B cell (primary cell): ENCODE measurements around the gene BRSK1. TPM values are rescaled to one million over a fixed set of nuclear protein-coding genes. Genes with fewer than 3 reads are reported as not detected.

Source experiments
- ATAC-seq: fragments of 200-7000 bp; cut with Tn5 transposase; one replicate; pipeline ENCODE4 v1.10.0; 2021; ENCODE audit warnings: low read depth, mild to moderate bottlenecking, moderate number of reproducible peaks, moderate library complexity
- CTCF ChIA-PET: fragments of 350-600 bp; sonication (Branson Sonifier 250); formaldehyde crosslinking; loops from one replicate; lab custom pipeline; 2021; ENCODE audit warnings: antibody characterized with exemption, inconsistent platforms; lab: Charles Lee
- POLR2A ChIA-PET: fragments of 350-600 bp; sonication (Branson Sonifier 250); formaldehyde crosslinking; loops from one replicate; lab custom pipeline; 2021; ENCODE audit warnings: antibody characterized with exemption; lab: Charles Lee
- DNase-seq: peaks from one replicate; pipeline ENCODE4 v3.0.0; 2013
- H2AFZ ChIP-seq: 2 replicates; pipeline ENCODE4 v1.6.1; 2012; ENCODE audit warnings: mild to moderate bottlenecking, low read depth, low read length; ENCODE audit not compliant: insufficient read depth, poor library complexity, severe bottlenecking
- H3K27ac ChIP-seq, 2 donors: 1 replicate in 1 of 2; 2 replicates in 1 of 2; pipeline ENCODE4 v1.5.1; 2012 to 2013; ENCODE audit warnings: low read length in 2 of 2, mild to moderate bottlenecking in 2 of 2, moderate library complexity in 1 of 2
- H3K27me3 ChIP-seq, 4 experiments: fragments of 200-600 bp in 1 of 4; sonication (generic) in 1 of 4; replicated peaks in 1 of 4; 1 replicate in 2 of 4; 2 replicates in 2 of 4; pipeline versions ENCODE4 v1.6.1 to v1.7.0; 2013 to 2016; ENCODE audit warnings: low read length in 3 of 4, mild to moderate bottlenecking in 2 of 4, mixed read lengths in 1 of 4, moderate library complexity in 1 of 4; ENCODE audit not compliant: insufficient read depth in 4 of 4, control insufficient read depth in 3 of 4; ENCODE audit errors: control extremely low read depth in 1 of 4
- H3K36me3 ChIP-seq, 2 experiments: replicated peaks in 1 of 2; 1 replicate in 1 of 2; 2 replicates in 1 of 2; pipeline versions ENCODE4 v1.6.1 to v1.7.1; 2013; ENCODE audit warnings: low read length in 1 of 2; ENCODE audit not compliant: insufficient read depth in 2 of 2, control insufficient read depth in 1 of 2; ENCODE audit errors: control extremely low read depth in 1 of 2, extremely low read depth in 1 of 2
- H3K4me1 ChIP-seq, 2 donors: fragments of 200-600 bp in 1 of 2; sonication (generic) in 1 of 2; 1 replicate in 1 of 2; 2 replicates in 1 of 2; pipeline versions ENCODE4 v1.5.1 to v1.6.1; 2013 to 2017; ENCODE audit warnings: low read length in 2 of 2; ENCODE audit not compliant: control insufficient read depth in 2 of 2, insufficient read depth in 2 of 2
- H3K4me2 ChIP-seq: replicated peaks from 2 replicates; pipeline ENCODE3; 2012; ENCODE audit warnings: mild to moderate bottlenecking, low read depth, low read length; ENCODE audit not compliant: poor library complexity, severe bottlenecking
- H3K4me3 ChIP-seq, 5 experiments: fragments of 200-600 bp in 1 of 5; sonication (generic) in 1 of 5; 1 replicate in 3 of 5; 2 replicates in 2 of 5; pipeline versions ENCODE4 v1.5.1 to v1.7.0; 2011 to 2016; ENCODE audit warnings: low read length in 4 of 5, mild to moderate bottlenecking in 4 of 5, low read depth in 2 of 5, control low read depth in 1 of 5, moderate library complexity in 1 of 5; ENCODE audit not compliant: insufficient read depth in 1 of 5; ENCODE audit errors: control extremely low read depth in 1 of 5, extremely low read depth in 1 of 5
- H3K79me2 ChIP-seq: fragments of 200-600 bp; sonication (generic); one replicate; pipeline ENCODE4 v1.6.0; 2016; ENCODE audit warnings: low read length; ENCODE audit not compliant: control insufficient read depth, insufficient read depth
- H3K9ac ChIP-seq: fragments of 200-600 bp; sonication (generic); 2 replicates; pipeline ENCODE4 v1.6.1; 2017; ENCODE audit warnings: mild to moderate bottlenecking, low read length, moderate library complexity
- H3K9me3 ChIP-seq, 3 donors: one replicate each; pipeline versions ENCODE4 v1.6.1 to v1.7.1; 2013; ENCODE audit warnings: low read length in 2 of 3; ENCODE audit not compliant: control insufficient read depth in 2 of 3, insufficient read depth in 1 of 3; ENCODE audit errors: control extremely low read depth in 1 of 3
- H4K20me1 ChIP-seq: 2 replicates; pipeline ENCODE4 v1.6.0; 2012; ENCODE audit warnings: mild to moderate bottlenecking, low read length; ENCODE audit not compliant: insufficient read depth, control insufficient read depth, poor library complexity, severe bottlenecking
- H3K27ac Mint-ChIP-seq: one replicate; pipeline ENCODE4 v1.8.0; 2021; ENCODE audit warnings: mixed read lengths
- H3K27me3 Mint-ChIP-seq: one replicate; pipeline ENCODE4 v1.8.0; 2021; ENCODE audit warnings: mixed read lengths
- H3K4me1 Mint-ChIP-seq: one replicate; pipeline ENCODE4 v1.8.0; 2021; ENCODE audit warnings: mixed read lengths
- H3K4me3 Mint-ChIP-seq: one replicate; pipeline ENCODE4 v1.8.0; 2021; ENCODE audit warnings: mixed read lengths
- H3K9me3 Mint-ChIP-seq: one replicate; pipeline ENCODE4 v1.8.0; 2022; ENCODE audit warnings: mixed read lengths; ENCODE audit not compliant: insufficient read depth
- EZH2 ChIP-seq: IDR thresholded peaks from 2 replicates; pipeline ENCODE4 v1.6.1; 2012; ENCODE audit warnings: borderline replicate concordance, low read depth, mild to moderate bottlenecking, moderate library complexity, low read length; ENCODE audit not compliant: insufficient read depth, poor library complexity, severe bottlenecking
- WGBS: methylation state at CpG from one replicate; pipeline ENCODE4 v1.1.5; 2013; ENCODE audit warnings: missing lambda C conversion rate; ENCODE audit not compliant: insufficient coverage; 5-methylcytosine and 5-hydroxymethylcytosine counted together
- intact Hi-C: fragments of 100-400 bp; cut with micrococcal nuclease; formaldehyde crosslinking; loops from one replicate; pipeline ENCODE4 v1.10.0; 2022
- polyA plus RNA-seq: library from polyadenylated mRNA; depleted of rRNA; stranded (reverse); fragments of >200 nt; gene quantifications from 2 replicates; pipeline ENCODE4 v1.2.3, GENCODE V29; 2012
- total RNA-seq, 2 donors: library from RNA; stranded (reverse); fragments of 120-200 nt in 1 of 2; gene quantifications; 1 replicate in 1 of 2; 2 replicates in 1 of 2; pipeline versions ENCODE4 v1.2.3 to v1.2.4, GENCODE V29; 2013 to 2022
- TF ChIP-seq, protein P1 (sequence below): fragments of 200-600 bp; IDR thresholded peaks from one replicate; pipeline ENCODE4 v1.8.0; 2022; ENCODE audit warnings: antibody characterized with exemption, mild to moderate bottlenecking

Gene BRSK1
- total and polyA plus RNA-seq, 2 donors (not counting 1 experiment from before 2014, with no cell fraction given): 0.94 to 1.4 TPM

DNA sequence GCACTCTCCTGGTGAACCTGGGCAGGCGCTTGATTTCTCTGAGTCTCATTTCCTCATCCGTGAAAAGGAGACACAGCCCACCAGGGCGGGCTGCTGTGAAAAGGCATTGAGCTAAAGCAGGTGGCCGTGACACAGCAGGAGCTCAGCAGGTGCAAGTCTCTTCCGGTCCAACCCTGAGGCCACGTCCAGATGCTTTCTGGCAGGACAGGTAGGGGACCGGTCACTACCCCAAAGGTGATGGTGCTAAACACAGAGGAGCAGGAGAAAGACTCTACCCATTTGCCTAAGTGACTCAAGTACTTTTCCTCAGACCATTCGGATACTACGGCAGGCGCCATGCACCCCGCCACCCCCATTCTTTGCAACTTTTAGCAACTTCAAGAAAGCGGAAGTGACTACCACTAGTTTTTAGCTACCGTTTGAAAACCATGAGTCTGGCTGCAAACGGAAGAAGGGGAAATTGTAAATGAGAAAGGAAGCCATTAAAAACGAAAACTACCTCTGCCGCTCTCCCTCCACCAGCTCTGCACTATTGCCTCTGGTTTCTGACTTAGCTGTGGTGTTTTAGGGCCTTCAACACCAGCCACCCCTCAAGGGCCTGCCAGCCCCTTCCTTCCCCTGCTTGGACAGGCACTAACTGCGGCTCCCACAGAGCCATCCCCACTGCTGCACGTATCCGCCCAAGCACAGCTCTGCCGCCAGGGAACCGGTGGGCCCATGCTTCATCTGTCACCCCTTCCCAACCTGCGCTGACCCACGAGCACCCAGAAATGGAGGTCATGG lies 29.8 kb upstream of the BRSK1 start:
- peak overlapping the region; percentile 99 for H3K27ac Mint-ChIP-seq
- Histone ChIP-seq H3K79me2 (peaks cover 89% of the 10 kb centered on the region), H3K4me1 (peaks cover 75 to 88% of the 10 kb centered on the region in 2 donors), H4K20me1 (peaks cover 80% of the 10 kb centered on the region), H3K36me3 (peaks cover 0 to 11% of the 10 kb centered on the region in 2 experiments), H3K4me3 (peak overlapping the region; percentile 45 to 89 (median 76)), H3K9me3 (no peaks in the 10 kb centered on the region), H3K9ac (peak overlapping the region; percentile 88), H3K27ac (peak overlapping the region; percentile 87 to 94), H2AFZ (peak overlapping the region; percentile 45), H3K4me2 (peak overlapping the region; percentile 97), H3K27me3 (no peaks in the 10 kb centered on the region)
- H3K9me3 Mint-ChIP-seq: no peaks in the 10 kb centered on the region
- ChIA-PET CTCF (interaction anchor here (0.9 to 5.9 kb wide), 14 partner anchors 9 to 400 kb away, joined by 3 to 56 read pairs (median 5); partner anchors contain the start of genes BRSK1, HSPBP1, KMT5C and TMEM238), POLR2A (interaction anchor here (0.6 to 5.2 kb wide), 18 partner anchors 10 to 1138 kb away, joined by 3 to 44 read pairs (median 4); partner anchors contain the start of genes FIZ1, HSPBP1, KMT5C and MBOAT7)
- TF ChIP-seq EZH2: no peak
- TF ChIP-seq, protein P1, sequence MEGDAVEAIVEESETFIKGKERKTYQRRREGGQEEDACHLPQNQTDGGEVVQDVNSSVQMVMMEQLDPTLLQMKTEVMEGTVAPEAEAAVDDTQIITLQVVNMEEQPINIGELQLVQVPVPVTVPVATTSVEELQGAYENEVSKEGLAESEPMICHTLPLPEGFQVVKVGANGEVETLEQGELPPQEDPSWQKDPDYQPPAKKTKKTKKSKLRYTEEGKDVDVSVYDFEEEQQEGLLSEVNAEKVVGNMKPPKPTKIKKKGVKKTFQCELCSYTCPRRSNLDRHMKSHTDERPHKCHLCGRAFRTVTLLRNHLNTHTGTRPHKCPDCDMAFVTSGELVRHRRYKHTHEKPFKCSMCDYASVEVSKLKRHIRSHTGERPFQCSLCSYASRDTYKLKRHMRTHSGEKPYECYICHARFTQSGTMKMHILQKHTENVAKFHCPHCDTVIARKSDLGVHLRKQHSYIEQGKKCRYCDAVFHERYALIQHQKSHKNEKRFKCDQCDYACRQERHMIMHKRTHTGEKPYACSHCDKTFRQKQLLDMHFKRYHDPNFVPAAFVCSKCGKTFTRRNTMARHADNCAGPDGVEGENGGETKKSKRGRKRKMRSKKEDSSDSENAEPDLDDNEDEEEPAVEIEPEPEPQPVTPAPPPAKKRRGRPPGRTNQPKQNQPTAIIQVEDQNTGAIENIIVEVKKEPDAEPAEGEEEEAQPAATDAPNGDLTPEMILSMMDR: no peak
- no peaks in the 10 kb centered on the region for H3K27me3 Mint-ChIP-seq
- ATAC-seq (peak; percentile 66), DNase-seq (peak; percentile 95)
- intact Hi-C loops: loop anchor here (1.0 to 10.0 kb wide), 5 partner anchors 22 to 381 kb away; partner anchors contain the start of genes HSPBP1, KMT5C, ZNF524 and ZNF865
- WGBS: under 1% methylated on average over 20 of the region's 23 CpGs
- peak overlapping the region; percentile 96 for H3K4me3 Mint-ChIP-seq
- H3K4me1 Mint-ChIP-seq: peaks cover 84% of the 10 kb centered on the region
